ENCODE results near the gene FAM110C. TPM values are rescaled to one million over a fixed set of nuclear protein-coding genes. Genes with fewer than 3 reads are reported as not detected.

Gene FAM110C
- total and polyA plus RNA-seq, 2 donors (not counting 1 experiment from before 2014, with no cell fraction given), result not detected

DNA sequence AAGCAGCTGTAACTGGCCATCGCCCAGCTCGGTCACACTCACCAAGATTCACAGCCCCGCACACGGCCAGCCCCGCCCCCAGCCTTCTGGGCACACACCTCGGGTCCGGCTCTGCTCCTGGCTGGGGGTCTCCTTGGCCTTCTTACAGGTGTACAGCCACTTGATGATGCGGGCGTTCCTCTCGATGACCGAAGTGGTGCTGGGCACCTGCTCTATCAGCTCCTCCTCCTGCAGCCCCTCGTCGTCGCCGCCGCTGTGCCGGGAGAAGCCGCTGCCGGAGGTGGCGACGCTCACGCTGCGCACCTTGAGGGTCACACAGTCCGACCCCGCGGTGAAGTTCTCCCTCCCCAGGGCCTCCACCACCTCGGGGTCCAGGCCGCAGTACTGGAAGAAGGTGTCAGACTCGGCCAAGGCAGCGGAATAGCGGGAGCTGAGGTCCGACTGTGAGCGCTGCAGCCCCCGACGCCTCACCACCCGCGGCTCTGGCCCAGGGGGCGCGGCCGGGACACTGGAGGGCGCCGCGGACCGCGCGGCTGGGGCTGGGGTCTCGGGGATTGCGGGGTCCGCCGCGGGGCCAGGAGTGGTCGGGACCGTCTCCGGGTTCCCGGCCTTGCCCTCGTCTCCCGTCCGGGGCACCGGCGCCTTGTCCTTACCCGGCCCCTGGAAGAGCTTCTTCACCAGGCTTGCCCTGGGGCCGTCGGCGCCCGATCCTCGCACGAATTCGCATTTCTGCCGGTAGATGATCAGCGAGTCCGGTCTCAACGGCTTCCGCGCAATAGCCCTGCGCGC, 769 bp downstream of the FAM110C start:
- no peak for TF ChIP-seq EZH2 (IDR thresholded peaks at IDR 0.05; ENCODE audit: low read length, missing control alignments)
- TF ChIP-seq, protein P1, sequence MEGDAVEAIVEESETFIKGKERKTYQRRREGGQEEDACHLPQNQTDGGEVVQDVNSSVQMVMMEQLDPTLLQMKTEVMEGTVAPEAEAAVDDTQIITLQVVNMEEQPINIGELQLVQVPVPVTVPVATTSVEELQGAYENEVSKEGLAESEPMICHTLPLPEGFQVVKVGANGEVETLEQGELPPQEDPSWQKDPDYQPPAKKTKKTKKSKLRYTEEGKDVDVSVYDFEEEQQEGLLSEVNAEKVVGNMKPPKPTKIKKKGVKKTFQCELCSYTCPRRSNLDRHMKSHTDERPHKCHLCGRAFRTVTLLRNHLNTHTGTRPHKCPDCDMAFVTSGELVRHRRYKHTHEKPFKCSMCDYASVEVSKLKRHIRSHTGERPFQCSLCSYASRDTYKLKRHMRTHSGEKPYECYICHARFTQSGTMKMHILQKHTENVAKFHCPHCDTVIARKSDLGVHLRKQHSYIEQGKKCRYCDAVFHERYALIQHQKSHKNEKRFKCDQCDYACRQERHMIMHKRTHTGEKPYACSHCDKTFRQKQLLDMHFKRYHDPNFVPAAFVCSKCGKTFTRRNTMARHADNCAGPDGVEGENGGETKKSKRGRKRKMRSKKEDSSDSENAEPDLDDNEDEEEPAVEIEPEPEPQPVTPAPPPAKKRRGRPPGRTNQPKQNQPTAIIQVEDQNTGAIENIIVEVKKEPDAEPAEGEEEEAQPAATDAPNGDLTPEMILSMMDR (conservative IDR thresholded peaks at IDR 0.05 in 1 of 2, IDR thresholded peaks at IDR 0.05 in 1 of 2; ENCODE audit: low read depth in 1 of 2, low read length in 2 of 2), result no peak
- no peak for DNase-seq (ENCODE audit: low read depth in 2 of 2)
- no peaks in the 10 kb centered on the region for H3K9me3 ChIP-seq (ENCODE audit: control insufficient read depth, insufficient read depth, low read depth, low read length)
- H3K27ac ChIP-seq (ENCODE audit: insufficient read depth, low read length), result no peak overlapping the region
- H3K36me3 ChIP-seq (ENCODE audit: control insufficient read depth, insufficient read depth, low read length), result no peaks in the 10 kb centered on the region
- H3K9ac ChIP-seq (ENCODE audit: insufficient read depth, low read length), result no peak overlapping the region
- H3K4me3 ChIP-seq (replicated peaks in 1 of 4; ENCODE audit: control extremely low read depth in 1 of 4, insufficient read depth in 1 of 4, low read depth in 3 of 4, low read length in 4 of 4), result no peak overlapping the region
- no peaks in the 10 kb centered on the region for H4K20me1 ChIP-seq (ENCODE audit: control insufficient read depth, extremely low read depth, insufficient read depth, low read length)
- H3K4me2 ChIP-seq (ENCODE audit: extremely low read depth, insufficient read depth, low read length), result no peak overlapping the region
- H3K4me1 ChIP-seq (ENCODE audit: control insufficient read depth, extremely low read depth, insufficient read depth, low read length), result no peaks in the 10 kb centered on the region
- no peak overlapping the region for H2AFZ ChIP-seq (ENCODE audit: low read length)
- no peaks in the 10 kb centered on the region for H3K27me3 ChIP-seq (ENCODE audit: control insufficient read depth, insufficient read depth, low read length)
- no peaks in the 10 kb centered on the region for H3K79me2 ChIP-seq (ENCODE audit: control insufficient read depth, insufficient read depth, low read length)

GRCh38 chr2:44748-45341, 1.5 kb downstream of the FAM110C start:
- H3K36me3 ChIP-seq (ENCODE audit: control insufficient read depth, insufficient read depth, low read length), result no peaks in the 10 kb centered on the region
- no peak for TF ChIP-seq EZH2 (IDR thresholded peaks at IDR 0.05; ENCODE audit: low read length, missing control alignments)
- TF ChIP-seq, protein P1 (conservative IDR thresholded peaks at IDR 0.05 in 1 of 2, IDR thresholded peaks at IDR 0.05 in 1 of 2; ENCODE audit: low read depth in 1 of 2, low read length in 2 of 2), result no peak
- H3K79me2 ChIP-seq (ENCODE audit: control insufficient read depth, insufficient read depth, low read length), result no peaks in the 10 kb centered on the region
- H3K4me2 ChIP-seq (ENCODE audit: extremely low read depth, insufficient read depth, low read length), result no peak overlapping the region
- no peak for DNase-seq (ENCODE audit: low read depth in 2 of 2)
- H3K27me3 ChIP-seq (ENCODE audit: control insufficient read depth, insufficient read depth, low read length), result no peaks in the 10 kb centered on the region
- H3K9me3 ChIP-seq (ENCODE audit: control insufficient read depth, insufficient read depth, low read depth, low read length), result no peaks in the 10 kb centered on the region
- no peak overlapping the region for H3K4me3 ChIP-seq (replicated peaks in 1 of 4; ENCODE audit: control extremely low read depth in 1 of 4, insufficient read depth in 1 of 4, low read depth in 3 of 4, low read length in 4 of 4)
- H4K20me1 ChIP-seq (ENCODE audit: control insufficient read depth, extremely low read depth, insufficient read depth, low read length), result no peaks in the 10 kb centered on the region
- no peak overlapping the region for H2AFZ ChIP-seq (ENCODE audit: low read length)
- H3K4me1 ChIP-seq (ENCODE audit: control insufficient read depth, extremely low read depth, insufficient read depth, low read length), result no peaks in the 10 kb centered on the region
- H3K9ac ChIP-seq (ENCODE audit: insufficient read depth, low read length), result no peak overlapping the region
- no peak overlapping the region for H3K27ac ChIP-seq (ENCODE audit: insufficient read depth, low read length)

- Histone ChIP-seq H3K27ac (ENCODE audit: insufficient read depth, low read length) (no peak overlapping the region), H3K27me3 (ENCODE audit: control insufficient read depth, insufficient read depth, low read length) (no peaks in the 10 kb centered on the region), H2AFZ (ENCODE audit: low read length) (no peak overlapping the region), H3K4me1 (ENCODE audit: control insufficient read depth, extremely low read depth, insufficient read depth, low read length) (no peaks in the 10 kb centered on the region), H4K20me1 (ENCODE audit: control insufficient read depth, extremely low read depth, insufficient read depth, low read length) (no peaks in the 10 kb centered on the region), H3K36me3 (ENCODE audit: control insufficient read depth, insufficient read depth, low read length) (no peaks in the 10 kb centered on the region), H3K9ac (ENCODE audit: insufficient read depth, low read length) (no peak overlapping the region), H3K79me2 (ENCODE audit: control insufficient read depth, insufficient read depth, low read length) (no peaks in the 10 kb centered on the region), H3K9me3 (ENCODE audit: control insufficient read depth, insufficient read depth, low read depth, low read length) (no peaks in the 10 kb centered on the region), H3K4me2 (ENCODE audit: extremely low read depth, insufficient read depth, low read length) (no peak overlapping the region), H3K4me3 (replicated peaks in 1 of 4; ENCODE audit: control extremely low read depth in 1 of 4, insufficient read depth in 1 of 4, low read depth in 3 of 4, low read length in 4 of 4) (no peak overlapping the region)
- no peak for DNase-seq (ENCODE audit: low read depth in 2 of 2)
- TF ChIP-seq, protein P1 (conservative IDR thresholded peaks at IDR 0.05 in 1 of 2, IDR thresholded peaks at IDR 0.05 in 1 of 2; ENCODE audit: low read depth in 1 of 2, low read length in 2 of 2), result no peak
- TF ChIP-seq EZH2 (IDR thresholded peaks at IDR 0.05; ENCODE audit: low read length, missing control alignments), result no peak
Observed at GRCh38 chr2:42788-43187, 3.5 kb downstream of the FAM110C start.
